Transverse colon (tissue), 4 donors: ENCODE data around the gene CPNE4.

Experiments used
- EP300 ChIP-seq: sonication (generic); formaldehyde crosslinking; IDR thresholded peaks from one replicate; pipeline ENCODE4 v1.6.1; 2017; ENCODE audit warnings: antibody characterized with exemption, low read depth
- POLR2AphosphoS5 ChIP-seq, 3 donors: sonication (generic); formaldehyde crosslinking; IDR thresholded peaks; one replicate each; pipeline ENCODE4 v1.6.1; 2016; ENCODE audit warnings: antibody characterized with exemption in 3 of 3
- TF ChIP-seq, protein P1 (sequence below), 5 experiments: fragments of 200-600 bp in 3 of 5; fragments of 450-650 bp in 2 of 5; sonication (generic) in 3 of 5; IDR thresholded peaks; 1 replicate in 2 of 5; 2 replicates in 3 of 5; pipeline ENCODE4 v1.5.1; 2016 to 2017; ENCODE audit warnings: antibody characterized with exemption in 5 of 5, inconsistent platforms in 3 of 5, mild to moderate bottlenecking in 2 of 5, moderate library complexity in 1 of 5

DNA sequence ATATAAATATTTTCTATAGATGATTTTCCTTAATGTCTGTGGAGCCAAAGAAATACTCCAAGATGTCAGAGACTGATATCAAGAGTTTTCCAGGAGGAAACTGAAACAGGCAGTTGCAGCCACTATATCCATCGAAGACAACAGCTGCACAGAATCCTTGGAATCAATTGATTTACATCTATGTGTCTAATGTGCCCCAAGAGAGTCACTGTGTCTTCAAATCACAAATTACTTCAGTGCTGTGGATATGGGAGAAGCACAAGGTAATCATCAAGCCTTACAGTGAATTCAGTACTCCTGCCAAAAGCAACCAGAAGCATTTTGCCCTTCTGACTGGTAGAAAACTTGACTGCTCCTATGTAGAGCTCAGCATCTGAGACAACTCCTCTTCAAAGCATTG is 51.1 kb downstream of the CPNE4 start:
- TF ChIP-seq, protein P1, sequence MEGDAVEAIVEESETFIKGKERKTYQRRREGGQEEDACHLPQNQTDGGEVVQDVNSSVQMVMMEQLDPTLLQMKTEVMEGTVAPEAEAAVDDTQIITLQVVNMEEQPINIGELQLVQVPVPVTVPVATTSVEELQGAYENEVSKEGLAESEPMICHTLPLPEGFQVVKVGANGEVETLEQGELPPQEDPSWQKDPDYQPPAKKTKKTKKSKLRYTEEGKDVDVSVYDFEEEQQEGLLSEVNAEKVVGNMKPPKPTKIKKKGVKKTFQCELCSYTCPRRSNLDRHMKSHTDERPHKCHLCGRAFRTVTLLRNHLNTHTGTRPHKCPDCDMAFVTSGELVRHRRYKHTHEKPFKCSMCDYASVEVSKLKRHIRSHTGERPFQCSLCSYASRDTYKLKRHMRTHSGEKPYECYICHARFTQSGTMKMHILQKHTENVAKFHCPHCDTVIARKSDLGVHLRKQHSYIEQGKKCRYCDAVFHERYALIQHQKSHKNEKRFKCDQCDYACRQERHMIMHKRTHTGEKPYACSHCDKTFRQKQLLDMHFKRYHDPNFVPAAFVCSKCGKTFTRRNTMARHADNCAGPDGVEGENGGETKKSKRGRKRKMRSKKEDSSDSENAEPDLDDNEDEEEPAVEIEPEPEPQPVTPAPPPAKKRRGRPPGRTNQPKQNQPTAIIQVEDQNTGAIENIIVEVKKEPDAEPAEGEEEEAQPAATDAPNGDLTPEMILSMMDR (IDR thresholded peaks at IDR 0.05), result no peak
- TF ChIP-seq POLR2AphosphoS5 (IDR thresholded peaks at IDR 0.05), result no peak
- TF ChIP-seq EP300, result no peak
